GM12891 (cell line): ENCODE measurements around the gene NUDT21.

Experiments
- DNase-seq: peaks from one replicate; pipeline ENCODE4 v3.0.0; 2011; ENCODE audit warnings: low spot score; ENCODE audit not compliant: insufficient read length
- FAIRE-seq: peaks from 2 replicates; lab custom pipeline; 2011; peaks lifted over from hg19 to GRCh38; lab: Jason Lieb, UNC
- PAX5 ChIP-seq: IDR thresholded peaks from 2 replicates; pipeline ENCODE4 v1.6.1; 2011; ENCODE audit warnings: low read length, moderate library complexity, mild to moderate bottlenecking; ENCODE audit not compliant: insufficient read depth, severe bottlenecking
- POLR2A ChIP-seq: IDR thresholded peaks from 2 replicates; pipeline ENCODE4 v1.6.1; 2011; ENCODE audit warnings: low read depth, low read length, control low read depth
- POLR2AphosphoS5 ChIP-seq: IDR thresholded peaks from 2 replicates; pipeline ENCODE4 v1.6.1; 2011; ENCODE audit warnings: low read depth, low read length, control low read depth
- POU2F2 ChIP-seq: IDR thresholded peaks from 2 replicates; pipeline ENCODE4 v1.6.1; 2011; ENCODE audit warnings: low read depth, mild to moderate bottlenecking, control low read depth, low read length, moderate library complexity
- SPI1 ChIP-seq: IDR thresholded peaks from 2 replicates; pipeline ENCODE4 v1.6.1; 2011; ENCODE audit warnings: low read depth, low read length, control low read depth
- TAF1 ChIP-seq: IDR thresholded peaks from 2 replicates; pipeline ENCODE4 v1.6.1; 2011; ENCODE audit warnings: low read depth, low read length, control low read depth

The NUDT21 gene

GRCh38 chr16:56421313-56421712 lies 29.8 kb downstream of the NUDT21 start:
- FAIRE-seq = no peak

GRCh38 chr16:56420613-56421012 lies 30.5 kb downstream of the NUDT21 start:
- TF ChIP-seq PAX5 (no peak), SPI1 (no peak)
- FAIRE-seq = no peak
- no peak for DNase-seq

More at GRCh38 chr16:56421313-56421712, 29.8 kb downstream of the NUDT21 start:
- no peak for TF ChIP-seq TAF1
- no peak for TF ChIP-seq PAX5
- TF ChIP-seq POLR2AphosphoS5 = no peak
- DNase-seq = no peak

GRCh38 chr16:56419740-56420548 lies 31.2 kb downstream of the NUDT21 start:
- DNase-seq (no peak), FAIRE-seq (no peak)
- TF ChIP-seq SPI1 = no peak
- TF ChIP-seq POU2F2 = no peak
- no peak for TF ChIP-seq TAF1
- TF ChIP-seq PAX5 = no peak
- TF ChIP-seq POLR2AphosphoS5 = no peak
- TF ChIP-seq POLR2A = no peak

- DNase-seq (no peak), FAIRE-seq (no peak)
- no peak for TF ChIP-seq PAX5
- no peak for TF ChIP-seq SPI1
- TF ChIP-seq POU2F2 = no peak
Measured at GRCh38 chr16:56417138-56417537, 34.0 kb downstream of the NUDT21 start.

- DNase-seq = no peak
- FAIRE-seq = no peak
Measured at GRCh38 chr16:56415875-56416274, 35.3 kb downstream of the NUDT21 start.

GRCh38 chr16:56414366-56414765 lies 36.8 kb downstream of the NUDT21 start:
- no peak for DNase-seq

More at GRCh38 chr16:56415875-56416274, 35.3 kb downstream of the NUDT21 start:
- TF ChIP-seq TAF1 (no peak), POLR2AphosphoS5 (no peak), POLR2A (no peak), SPI1 (no peak), POU2F2 (no peak), PAX5 (no peak)

GRCh38 chr16:56413381-56413780 lies 37.8 kb downstream of the NUDT21 start:
- TF ChIP-seq POLR2A (no peak), POLR2AphosphoS5 (no peak), POU2F2 (no peak), PAX5 (no peak), TAF1 (no peak)
- FAIRE-seq = no peak
- DNase-seq = no peak

More at GRCh38 chr16:56414366-56414765, 36.8 kb downstream of the NUDT21 start:
- no peak for TF ChIP-seq TAF1
- TF ChIP-seq PAX5 = no peak
- no peak for TF ChIP-seq POLR2AphosphoS5
- TF ChIP-seq SPI1 = no peak
- TF ChIP-seq POU2F2 = no peak
- no peak for FAIRE-seq

- TF ChIP-seq PAX5 = no peak
- TF ChIP-seq POU2F2 = no peak
- no peak for TF ChIP-seq POLR2AphosphoS5
- TF ChIP-seq SPI1 = no peak
- no peak for TF ChIP-seq TAF1
- TF ChIP-seq POLR2A = no peak
- FAIRE-seq = no peak
- DNase-seq = no peak
Measured at GRCh38 chr16:56411624-56412023, 39.5 kb downstream of the NUDT21 start.

- DNase-seq (no peak), FAIRE-seq (no peak)
- no peak for TF ChIP-seq PAX5
- TF ChIP-seq TAF1 = no peak
- no peak for TF ChIP-seq POLR2A
- no peak for TF ChIP-seq POLR2AphosphoS5
- TF ChIP-seq POU2F2 = no peak
- TF ChIP-seq SPI1 = no peak
Measured at GRCh38 chr16:56411123-56411522, 40.0 kb downstream of the NUDT21 start.

- DNase-seq = no peak
- TF ChIP-seq PAX5 (no peak), POLR2A (no peak), TAF1 (no peak), POU2F2 (no peak), POLR2AphosphoS5 (no peak), SPI1 (no peak)
- no peak for FAIRE-seq
Measured at GRCh38 chr16:56409195-56409594, 41.9 kb downstream of the NUDT21 start.
